VCaP (cell line): ENCODE results near the gene HSPG2.

Source experiments
- H3K27ac ChIP-seq: fragments of 450-650 bp; 2 replicates; pipeline ENCODE4 v1.5.1; 2017
- CTCF ChIP-seq: fragments of 450-650 bp; conservative IDR thresholded peaks from 2 replicates; pipeline ENCODE4 v1.5.1; 2017; ENCODE audit warnings: mild to moderate bottlenecking, moderate library complexity

HSPG2 gene

DNA sequence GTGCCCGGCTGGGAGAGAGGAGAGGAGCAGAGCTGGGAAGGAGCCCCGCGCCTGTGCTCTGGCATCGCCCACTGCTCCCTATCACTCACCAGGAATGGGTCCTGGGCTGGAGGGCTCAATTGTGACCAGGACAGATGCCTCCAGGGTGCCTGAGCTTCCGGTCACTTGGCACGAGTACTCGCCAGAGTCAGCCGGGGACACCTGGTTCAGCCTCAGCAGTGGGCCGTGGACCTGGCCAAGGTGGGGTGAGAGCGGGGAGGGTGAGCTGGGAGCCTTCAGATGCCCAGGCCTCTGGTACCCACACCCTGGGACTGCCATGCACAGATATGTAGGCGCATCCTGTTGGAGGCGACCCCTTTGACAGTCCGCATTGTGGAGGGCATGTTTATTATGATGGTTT is 93.9 kb downstream of the HSPG2 start:
- TF ChIP-seq CTCF, result no peak

DNA sequence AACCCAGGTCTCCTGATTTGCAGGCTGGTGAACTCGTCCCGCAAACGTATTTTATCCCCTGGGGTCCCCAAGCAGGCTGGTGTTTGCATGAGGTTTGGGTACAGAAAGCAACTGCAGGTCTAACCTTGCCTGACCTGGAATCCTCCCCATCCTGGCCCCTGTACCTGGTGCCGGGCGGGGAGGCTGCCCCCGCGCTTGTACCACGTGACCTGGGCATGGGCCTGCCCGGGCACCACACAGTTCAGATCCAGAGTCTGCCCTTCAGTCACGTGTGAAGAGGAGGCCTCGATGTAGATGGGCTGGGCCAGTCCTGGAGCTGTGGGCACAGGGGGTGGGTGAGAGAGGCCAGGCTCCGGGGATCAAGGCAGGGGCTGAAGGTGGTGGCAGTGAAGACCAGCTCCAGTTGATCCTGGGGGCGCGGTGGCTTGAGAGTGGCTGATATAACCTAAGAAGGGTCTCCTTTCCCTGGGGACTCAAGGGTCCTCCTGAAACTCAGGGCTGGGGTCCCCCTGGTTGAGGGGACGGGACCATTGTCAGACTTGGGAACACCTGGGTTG is 94.4 kb downstream of the HSPG2 start:
- no peak overlapping the region for H3K27ac ChIP-seq
- TF ChIP-seq CTCF, result no peak

More for the DNA sequence above, 93.9 kb downstream of the HSPG2 start:
- no peak overlapping the region for H3K27ac ChIP-seq

- TF ChIP-seq CTCF, result no peak
- no peak overlapping the region for H3K27ac ChIP-seq
Measured at GRCh38 chr1:21841852-21842466, 95.2 kb downstream of the HSPG2 start.

DNA sequence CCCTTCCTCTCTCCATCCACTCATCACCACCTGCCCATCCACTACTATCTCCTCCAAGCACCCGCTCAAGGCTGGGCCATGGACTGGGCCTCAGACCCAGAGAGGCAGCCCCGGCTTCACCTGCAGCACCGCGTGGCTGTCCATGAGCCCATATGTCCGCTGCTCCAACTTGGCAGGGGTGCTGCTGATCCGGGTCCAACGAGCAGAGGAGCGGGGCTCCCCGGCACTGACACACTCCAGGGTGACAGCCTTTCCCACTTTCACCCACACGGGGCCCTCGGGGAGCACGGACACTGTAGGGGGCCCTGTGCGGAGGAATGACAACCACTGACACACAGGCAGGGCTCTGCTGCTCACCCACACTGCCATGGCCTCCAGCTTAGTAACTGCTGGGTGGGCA is 96.1 kb downstream of the HSPG2 start:
- no peak for TF ChIP-seq CTCF
- H3K27ac ChIP-seq, result no peak overlapping the region

GRCh38 chr1:21839337-21840037 is 97.6 kb downstream of the HSPG2 start:
- no peak overlapping the region for H3K27ac ChIP-seq
- TF ChIP-seq CTCF, result no peak

DNA sequence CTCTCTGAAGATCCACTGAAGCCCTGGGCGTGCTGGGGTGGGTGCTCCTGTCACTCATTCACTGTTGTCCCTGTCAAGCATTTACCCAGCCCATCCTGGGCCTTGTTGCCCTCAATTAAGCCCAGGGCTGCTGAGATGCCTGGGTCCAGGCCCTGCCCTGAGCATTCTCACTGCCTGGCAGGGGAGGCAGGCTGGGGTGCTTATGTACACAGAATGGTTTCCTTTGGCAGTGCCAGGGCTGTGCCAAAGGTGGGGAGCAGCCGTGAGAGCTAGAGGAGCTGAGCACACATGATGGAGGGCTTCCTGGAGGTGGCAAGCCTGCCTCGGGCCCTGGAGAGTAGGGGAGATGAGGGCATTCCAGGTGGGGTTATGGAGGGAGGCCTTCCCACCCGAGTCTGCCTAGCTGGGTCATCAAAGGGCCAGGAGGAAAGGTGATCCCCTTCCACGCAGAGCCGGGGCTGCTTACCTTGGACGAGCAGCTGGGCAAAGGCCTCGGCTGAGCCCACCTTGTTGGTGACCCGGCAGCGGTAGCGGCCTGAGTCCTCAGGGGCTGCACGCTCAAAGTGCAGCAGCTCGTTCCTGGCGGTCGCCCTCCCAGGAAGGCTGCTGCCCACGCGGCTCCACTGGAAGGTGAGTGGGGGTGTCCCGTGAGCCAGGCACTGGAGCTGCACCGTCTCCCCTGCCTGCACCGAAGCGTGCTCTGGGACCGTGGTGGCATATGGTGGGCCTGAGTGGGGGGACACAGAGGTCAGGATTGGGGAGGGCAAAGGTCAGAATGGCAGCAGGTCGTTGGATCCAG is 98.6 kb downstream of the HSPG2 start:
- TF ChIP-seq CTCF, result no peak
- no peak overlapping the region for H3K27ac ChIP-seq

- no peak overlapping the region for H3K27ac ChIP-seq
- no peak for TF ChIP-seq CTCF
Measured at GRCh38 chr1:21837476-21837875, 99.6 kb downstream of the HSPG2 start.
